Cardiac fibroblast (primary cell): ENCODE measurements around the gene NOC4L.
"Not testable (repeated sequence)": the region's sequence is repeated elsewhere in the genome, so short reads cannot be mapped to it uniquely, and the experiment has no call there.

Experiments used
- DNase-seq, 2 donors: peaks; one replicate each; pipeline versions ENCODE4 v3.0.0 to v3.0.0-alpha.2; 2010; ENCODE audit warnings: low read depth in 2 of 2
- H3K4me3 ChIP-seq, 2 donors: replicated peaks in 1 of 2; 1 replicate in 1 of 2; 2 replicates in 1 of 2; pipeline ENCODE4 v1.5.1; 2011; ENCODE audit warnings: low read depth in 2 of 2, low read length in 2 of 2, mild to moderate bottlenecking in 2 of 2, moderate library complexity in 1 of 2
- TF ChIP-seq, protein P1 (sequence below): IDR thresholded peaks from one replicate; pipeline ENCODE4 v1.5.1; 2011; ENCODE audit warnings: low read depth, mild to moderate bottlenecking, low read length, inconsistent platforms

Gene NOC4L

DNA sequence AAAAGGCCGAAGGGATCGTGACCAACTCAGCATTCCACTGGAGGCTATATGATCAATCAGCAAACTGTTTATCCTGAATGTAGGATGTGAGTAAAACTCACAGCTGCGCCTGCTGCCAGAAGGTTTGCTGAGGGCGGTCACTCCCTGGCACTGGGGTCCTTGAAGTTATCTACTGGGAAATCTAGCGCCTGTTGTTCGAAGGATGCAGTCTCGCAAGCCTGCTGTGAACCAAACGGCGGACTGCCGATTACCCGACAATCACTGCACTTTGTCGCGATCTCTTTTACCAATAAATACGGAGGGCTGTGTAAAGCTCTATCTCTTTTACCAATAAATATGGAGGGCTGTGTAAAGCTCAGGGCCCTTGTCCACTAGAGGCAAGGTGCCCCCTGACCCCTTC is 13.0 kb upstream of the NOC4L start:
- no peak for DNase-seq
- no peak overlapping the region for H3K4me3 ChIP-seq
- TF ChIP-seq, protein P1, sequence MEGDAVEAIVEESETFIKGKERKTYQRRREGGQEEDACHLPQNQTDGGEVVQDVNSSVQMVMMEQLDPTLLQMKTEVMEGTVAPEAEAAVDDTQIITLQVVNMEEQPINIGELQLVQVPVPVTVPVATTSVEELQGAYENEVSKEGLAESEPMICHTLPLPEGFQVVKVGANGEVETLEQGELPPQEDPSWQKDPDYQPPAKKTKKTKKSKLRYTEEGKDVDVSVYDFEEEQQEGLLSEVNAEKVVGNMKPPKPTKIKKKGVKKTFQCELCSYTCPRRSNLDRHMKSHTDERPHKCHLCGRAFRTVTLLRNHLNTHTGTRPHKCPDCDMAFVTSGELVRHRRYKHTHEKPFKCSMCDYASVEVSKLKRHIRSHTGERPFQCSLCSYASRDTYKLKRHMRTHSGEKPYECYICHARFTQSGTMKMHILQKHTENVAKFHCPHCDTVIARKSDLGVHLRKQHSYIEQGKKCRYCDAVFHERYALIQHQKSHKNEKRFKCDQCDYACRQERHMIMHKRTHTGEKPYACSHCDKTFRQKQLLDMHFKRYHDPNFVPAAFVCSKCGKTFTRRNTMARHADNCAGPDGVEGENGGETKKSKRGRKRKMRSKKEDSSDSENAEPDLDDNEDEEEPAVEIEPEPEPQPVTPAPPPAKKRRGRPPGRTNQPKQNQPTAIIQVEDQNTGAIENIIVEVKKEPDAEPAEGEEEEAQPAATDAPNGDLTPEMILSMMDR = no peak

DNA sequence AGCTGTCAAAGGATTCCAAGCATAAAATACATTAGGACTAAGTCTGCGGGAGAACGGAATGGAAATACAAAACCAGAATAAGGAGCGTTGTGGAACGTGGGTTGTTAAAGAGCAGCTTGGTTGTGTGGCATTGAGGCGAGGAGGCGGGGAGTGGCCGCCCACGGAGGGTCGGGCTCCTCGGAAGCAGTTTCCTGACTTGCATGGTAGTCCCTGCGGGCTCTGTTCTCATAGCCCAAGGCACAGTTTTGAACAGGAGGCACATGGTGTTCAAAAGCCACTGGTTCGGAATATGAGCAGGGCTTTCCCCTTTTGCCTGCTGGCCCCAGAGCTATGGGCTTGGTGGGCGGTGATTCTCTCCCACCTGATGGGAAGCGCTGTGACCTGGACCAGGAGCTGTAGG is 12.3 kb upstream of the NOC4L start:
- DNase-seq = no peak
- H3K4me3 ChIP-seq = no peak overlapping the region
- TF ChIP-seq, protein P1 = no peak

DNA sequence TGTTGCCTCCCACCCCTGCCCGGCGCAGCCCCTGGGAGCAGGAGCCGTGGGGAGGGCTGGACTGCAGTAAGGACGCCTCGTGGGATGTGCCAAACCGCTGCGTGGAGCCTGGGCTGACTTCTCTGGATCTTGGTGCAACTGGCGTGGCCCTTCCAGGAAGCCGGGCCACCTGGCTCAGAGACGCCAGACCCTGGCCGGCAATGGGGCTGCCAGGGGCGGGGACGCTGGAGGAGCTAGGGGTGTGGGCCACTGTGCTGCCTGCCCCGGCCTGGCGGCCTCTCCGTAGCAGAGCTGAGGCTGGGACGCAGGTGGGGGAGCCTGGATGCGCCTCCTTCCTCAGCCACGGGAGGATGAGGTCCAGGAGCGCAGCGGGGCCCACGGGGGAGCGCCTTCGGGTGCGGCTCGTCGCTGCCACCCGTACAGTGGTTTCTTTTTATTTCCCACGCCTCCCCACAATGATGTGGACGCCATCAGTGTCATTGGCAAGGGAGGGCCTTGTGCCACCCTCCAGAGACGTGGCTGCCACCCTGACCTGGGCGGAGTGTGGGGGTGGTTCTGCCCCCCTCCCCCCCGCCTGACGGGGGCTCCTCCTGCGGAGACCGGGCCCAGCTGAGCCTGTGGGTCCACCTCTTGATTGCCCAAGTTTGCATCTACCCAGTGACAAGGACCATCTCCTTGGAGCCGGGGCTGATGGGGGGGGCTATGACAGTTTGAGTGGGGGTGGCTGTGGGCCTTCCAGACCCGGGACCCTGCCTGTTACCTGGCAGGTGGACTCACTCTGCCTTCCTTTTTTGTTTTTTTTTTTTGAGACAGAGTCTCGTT is 11.4 kb upstream of the NOC4L start:
- H3K4me3 ChIP-seq = no peak overlapping the region
- no peak for DNase-seq
- TF ChIP-seq, protein P1 = no peak

DNA sequence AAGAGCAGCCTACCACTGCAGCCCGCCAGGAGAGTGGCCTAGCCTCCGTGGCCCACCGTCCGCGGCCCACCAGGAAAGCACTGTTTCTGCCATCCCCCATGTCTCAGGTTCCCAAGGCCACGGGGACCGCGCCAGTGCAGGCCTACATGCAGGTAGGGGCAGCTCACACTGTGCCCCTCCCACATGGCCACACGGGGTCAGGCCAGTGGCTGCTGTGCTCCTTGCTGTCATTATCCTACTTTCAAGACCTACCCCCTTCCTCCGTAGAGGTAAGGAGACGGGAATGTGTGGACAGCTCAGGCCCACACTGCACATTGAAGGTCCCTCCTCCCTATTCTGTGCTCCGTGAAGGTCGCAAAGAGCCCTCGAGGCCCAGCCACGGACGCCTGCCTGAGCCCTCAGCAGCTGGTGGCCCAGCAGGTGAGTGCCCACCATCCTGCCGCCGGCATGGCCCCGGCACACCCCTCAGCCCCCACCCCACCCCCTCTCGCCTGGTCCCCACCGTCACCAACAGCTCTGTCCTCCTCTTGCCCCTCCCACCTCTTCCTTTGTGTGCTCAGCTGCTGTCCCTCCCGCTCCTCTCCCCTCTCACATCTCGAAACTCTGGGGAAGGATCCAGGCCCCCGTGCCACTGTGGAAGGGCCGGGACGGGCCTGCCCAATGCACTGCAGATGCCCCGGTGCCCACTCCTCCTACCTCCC is 10.2 kb upstream of the NOC4L start:
- DNase-seq = no peak
- H3K4me3 ChIP-seq = no peak overlapping the region
- TF ChIP-seq, protein P1 = no peak

DNA sequence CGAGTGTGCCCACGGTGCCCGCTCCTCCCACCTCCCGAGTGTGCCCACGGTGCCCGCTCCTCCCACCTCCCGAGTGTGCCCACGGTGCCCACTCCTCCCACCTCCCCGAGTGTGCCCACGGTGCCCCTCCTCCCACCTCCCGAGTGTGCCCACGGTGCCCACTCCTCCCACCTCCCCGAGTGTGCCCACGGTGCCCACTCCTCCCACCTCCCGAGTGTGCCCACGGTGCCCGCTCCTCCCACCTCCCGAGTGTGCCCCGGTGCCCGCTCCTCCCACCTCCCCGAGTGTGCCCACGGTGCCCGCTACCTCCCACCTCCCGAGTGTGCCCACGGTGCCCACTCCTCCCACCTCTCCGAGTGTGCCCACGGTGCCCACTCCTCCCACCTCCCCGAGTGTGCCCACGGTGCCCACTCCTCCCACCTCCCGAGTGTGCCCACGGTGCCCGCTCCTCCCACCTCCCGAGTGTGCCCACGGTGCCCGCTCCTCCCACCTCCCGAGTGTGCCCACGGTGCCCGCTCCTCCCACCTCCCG is 9.5 kb upstream of the NOC4L start:
- DNase-seq, H3K4me3 ChIP-seq: not testable (repeated sequence)

DNA sequence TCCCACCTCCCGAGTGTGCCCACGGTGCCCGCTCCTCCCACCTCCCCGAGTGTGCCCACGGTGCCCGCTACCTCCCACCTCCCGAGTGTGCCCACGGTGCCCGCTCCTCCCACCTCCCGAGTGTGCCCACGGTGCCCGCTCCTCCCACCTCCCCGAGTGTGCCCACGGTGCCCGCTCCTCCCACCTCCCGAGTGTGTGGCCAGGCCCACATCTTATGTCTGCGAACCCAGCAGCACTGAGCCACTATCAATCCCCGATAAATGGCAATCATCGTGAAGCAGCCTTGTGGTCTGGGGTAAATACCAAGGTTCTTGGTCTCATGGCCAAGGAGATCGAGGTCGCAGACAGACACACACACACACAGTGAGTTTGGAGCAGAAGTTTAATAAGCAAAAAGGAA is 8.0 kb upstream of the NOC4L start:
- not testable (repeated sequence) for DNase-seq, H3K4me3 ChIP-seq

DNA sequence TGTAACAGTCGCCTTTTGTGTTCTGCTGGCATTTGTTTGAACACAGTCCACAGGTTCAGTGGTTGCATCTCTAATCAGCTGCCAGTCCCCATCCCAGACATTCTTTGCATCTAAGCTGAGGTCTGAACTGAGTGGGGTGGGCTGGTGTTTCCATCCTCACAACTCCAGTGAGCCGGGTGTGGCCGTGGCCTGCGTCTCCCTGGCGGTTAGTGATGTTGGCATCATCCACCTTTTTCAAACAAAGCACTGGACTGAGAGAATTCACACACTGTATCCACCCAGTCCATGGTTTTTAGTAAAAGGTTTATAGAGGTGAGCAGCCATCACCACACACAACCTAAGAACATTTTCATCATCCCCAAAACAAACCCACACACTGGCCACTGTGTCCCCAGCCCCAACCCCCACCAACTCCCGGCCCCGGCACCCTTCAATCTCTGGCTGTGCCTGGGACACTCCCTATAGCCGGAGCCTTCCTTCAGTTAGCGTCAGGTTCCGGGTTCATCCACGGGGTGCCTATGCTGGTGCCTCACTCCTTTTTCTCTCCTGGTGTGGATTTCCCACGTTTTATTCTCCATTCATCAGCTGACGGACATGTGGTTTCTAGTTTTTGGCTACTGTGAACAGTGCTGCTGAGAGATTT is 6.7 kb upstream of the NOC4L start:
- H3K4me3 ChIP-seq = no peak overlapping the region
- TF ChIP-seq, protein P1 = no peak

More for the DNA sequence above, 6.7 kb upstream of the NOC4L start:
- no peak for DNase-seq
